Measurements from ENCODE around the gene GOLGA3.

Gene GOLGA3

GRCh38 chr12:132728502-132728901 is 100.2 kb downstream of the GOLGA3 start:
- TF ChIP-seq, protein P1, sequence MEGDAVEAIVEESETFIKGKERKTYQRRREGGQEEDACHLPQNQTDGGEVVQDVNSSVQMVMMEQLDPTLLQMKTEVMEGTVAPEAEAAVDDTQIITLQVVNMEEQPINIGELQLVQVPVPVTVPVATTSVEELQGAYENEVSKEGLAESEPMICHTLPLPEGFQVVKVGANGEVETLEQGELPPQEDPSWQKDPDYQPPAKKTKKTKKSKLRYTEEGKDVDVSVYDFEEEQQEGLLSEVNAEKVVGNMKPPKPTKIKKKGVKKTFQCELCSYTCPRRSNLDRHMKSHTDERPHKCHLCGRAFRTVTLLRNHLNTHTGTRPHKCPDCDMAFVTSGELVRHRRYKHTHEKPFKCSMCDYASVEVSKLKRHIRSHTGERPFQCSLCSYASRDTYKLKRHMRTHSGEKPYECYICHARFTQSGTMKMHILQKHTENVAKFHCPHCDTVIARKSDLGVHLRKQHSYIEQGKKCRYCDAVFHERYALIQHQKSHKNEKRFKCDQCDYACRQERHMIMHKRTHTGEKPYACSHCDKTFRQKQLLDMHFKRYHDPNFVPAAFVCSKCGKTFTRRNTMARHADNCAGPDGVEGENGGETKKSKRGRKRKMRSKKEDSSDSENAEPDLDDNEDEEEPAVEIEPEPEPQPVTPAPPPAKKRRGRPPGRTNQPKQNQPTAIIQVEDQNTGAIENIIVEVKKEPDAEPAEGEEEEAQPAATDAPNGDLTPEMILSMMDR (IDR thresholded peaks at IDR 0.05; ENCODE audit: low read depth, low read length) = no peak
- no peak overlapping the region for H3K4me3 ChIP-seq (ENCODE audit: low read depth, low read length)

GRCh38 chr12:132727091-132727794 is 101.4 kb downstream of the GOLGA3 start:
- TF ChIP-seq, protein P1 (IDR thresholded peaks at IDR 0.05; ENCODE audit: low read depth, low read length) = no peak
- no peak overlapping the region for H3K4me3 ChIP-seq (ENCODE audit: low read depth, low read length)

DNA sequence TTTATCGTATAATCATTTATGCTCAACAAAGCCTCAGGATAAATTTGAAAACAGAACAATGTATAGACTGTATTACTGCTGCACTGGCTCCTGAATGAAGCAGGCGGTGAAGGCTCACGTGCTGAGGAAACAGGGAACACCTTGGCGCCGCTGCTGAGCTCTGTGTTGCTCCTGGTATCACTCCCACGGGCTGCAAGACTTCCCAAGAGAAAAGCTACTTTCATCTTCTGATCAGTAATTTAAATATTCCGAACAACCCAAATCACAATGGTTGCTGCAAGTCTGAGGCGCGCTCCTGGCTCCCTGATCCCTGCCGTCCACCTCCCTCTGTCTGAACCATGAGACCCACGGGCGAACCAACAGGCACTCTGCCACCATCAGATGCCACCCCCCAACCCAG is 102.3 kb downstream of the GOLGA3 start:
- no peak overlapping the region for H3K4me3 ChIP-seq (ENCODE audit: low read depth, low read length)
- TF ChIP-seq, protein P1 (IDR thresholded peaks at IDR 0.05; ENCODE audit: low read depth, low read length) = no peak

DNA sequence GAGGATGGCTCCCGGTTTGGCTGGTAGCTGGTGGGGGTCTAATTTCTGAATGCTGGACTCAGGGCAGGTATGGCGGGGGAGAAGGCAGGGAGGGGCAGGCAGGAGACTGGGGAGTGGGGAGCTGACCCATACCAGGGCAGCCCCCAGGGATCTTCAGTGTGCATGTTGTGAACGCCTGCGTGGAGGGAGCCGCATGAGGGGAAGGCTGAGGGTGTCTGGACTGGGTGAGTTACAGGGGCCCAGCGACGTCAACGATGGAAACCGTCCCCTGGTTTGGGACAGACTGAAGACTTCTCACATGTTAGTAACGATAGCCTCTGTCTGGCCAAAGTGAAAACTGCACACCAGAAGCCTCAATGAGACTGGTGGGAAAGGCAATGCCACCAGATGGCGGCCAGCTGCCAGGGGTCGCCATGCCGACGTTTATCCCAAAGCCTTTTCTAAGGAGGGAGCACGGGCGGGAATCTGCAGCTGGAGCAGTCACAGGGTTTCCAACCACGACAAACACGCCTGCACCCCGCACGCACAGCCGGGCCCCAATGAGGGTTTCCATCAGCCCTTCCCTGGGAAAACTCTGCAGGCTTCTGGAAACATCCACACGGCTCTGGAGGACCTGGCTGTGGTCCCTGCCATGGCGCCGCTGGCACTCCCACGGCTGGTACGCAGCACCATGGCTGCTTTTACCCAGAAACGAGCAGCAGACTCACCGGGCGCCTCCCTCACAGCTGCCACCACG is 104.0 kb downstream of the GOLGA3 start:
- TF ChIP-seq, protein P1 (IDR thresholded peaks at IDR 0.05; ENCODE audit: low read depth, low read length) = no peak

DNA sequence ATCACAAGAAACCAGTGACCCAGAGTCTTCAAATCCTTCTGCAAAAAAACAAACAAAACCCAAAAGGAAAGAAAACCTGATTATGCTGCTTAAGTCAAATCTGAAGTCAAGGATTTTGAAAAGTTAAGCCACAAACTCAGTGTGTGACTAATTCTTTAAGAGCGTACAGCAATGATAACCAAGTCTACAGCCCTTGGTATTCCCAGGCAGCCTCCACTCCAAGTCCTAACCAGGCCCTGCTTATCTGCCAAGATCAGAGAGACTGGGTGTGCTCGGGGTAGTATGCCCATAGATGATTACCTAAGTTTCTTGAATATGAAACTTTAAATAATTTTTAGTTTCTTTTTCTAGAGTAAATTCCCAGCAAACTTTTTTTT is 104.9 kb downstream of the GOLGA3 start:
- TF ChIP-seq, protein P1 (IDR thresholded peaks at IDR 0.05; ENCODE audit: low read depth, low read length) = no peak
- H3K4me3 ChIP-seq (ENCODE audit: low read depth, low read length) = no peak overlapping the region

More for the DNA sequence above, 104.0 kb downstream of the GOLGA3 start:
- no peak overlapping the region for H3K4me3 ChIP-seq (ENCODE audit: low read depth, low read length)

DNA sequence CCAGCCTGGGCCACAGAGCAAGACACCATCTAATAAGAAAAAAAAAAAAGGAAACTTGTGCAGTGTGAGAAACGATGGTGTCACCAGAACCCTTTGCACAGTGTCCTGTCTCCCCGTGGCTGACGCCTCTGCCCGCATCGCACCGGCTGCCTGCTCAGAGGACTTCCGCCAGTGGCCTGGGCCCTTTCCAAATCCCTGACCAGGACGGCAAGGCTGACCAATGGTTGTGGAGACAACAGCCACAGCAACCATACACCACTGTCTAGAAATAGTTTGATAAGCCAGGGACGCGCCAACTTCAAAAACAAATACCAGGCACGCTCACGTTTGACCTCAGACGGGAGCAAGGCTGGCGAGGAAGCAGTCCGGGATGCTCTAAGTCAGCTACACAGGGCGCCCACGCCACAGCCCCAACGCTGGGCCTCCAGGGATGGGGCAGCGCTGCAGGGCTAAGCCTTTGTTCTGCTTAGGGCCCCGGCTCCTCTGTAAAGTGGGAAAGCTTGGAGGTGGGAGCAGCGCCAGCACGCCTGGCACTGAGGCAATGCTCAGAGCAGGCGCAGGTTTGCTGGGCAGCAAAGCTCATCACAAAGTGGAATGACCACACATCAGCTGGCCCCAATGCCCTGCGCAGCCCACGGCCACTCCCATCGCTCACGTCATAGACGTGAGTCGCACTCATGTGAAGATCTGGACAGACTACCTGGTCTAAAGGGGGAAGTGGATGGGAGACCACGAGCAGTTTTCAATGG is 105.5 kb downstream of the GOLGA3 start:
- TF ChIP-seq, protein P1 (IDR thresholded peaks at IDR 0.05; ENCODE audit: low read depth, low read length) = no peak
- H3K4me3 ChIP-seq (ENCODE audit: low read depth, low read length) = no peak overlapping the region
